Cerebellar cortex (tissue), 1 donor: ENCODE results near the gene ARHGAP33.
A peak's percentile ranks its signal among the peaks of the same experiment; 100 is the strongest.
"Not testable (repeated sequence)": the region's sequence is repeated elsewhere in the genome, so short reads cannot be mapped to it uniquely, and the experiment has no call there.

ENCODE experiments used
- DNase-seq: peaks from one replicate; pipeline ENCODE4 v3.0.0-alpha.2; 2015; ENCODE audit warnings: low spot score

The ARHGAP33 gene

GRCh38 chr19:35755131-35755549, 20.2 kb upstream of the ARHGAP33 start:
- DNase-seq: no peak

GRCh38 chr19:35755550-35756376, 19.6 kb upstream of the ARHGAP33 start:
- no peak for DNase-seq

GRCh38 chr19:35756377-35757230, 18.8 kb upstream of the ARHGAP33 start, which contains the start of gene HSPB6:
Gene HSPB6, minus strand, starts transcription at chr19:35757029. Its CDS starts 21 bp downstream, at chr19:35757008.
- DNase-seq: no peak

- DNase-seq: no peak
Measured at GRCh38 chr19:35757231-35757748, 18.1 kb upstream of the ARHGAP33 start.

- DNase-seq: peak; percentile 100
Measured at GRCh38 chr19:35757749-35758608, 17.4 kb upstream of the ARHGAP33 start, which contains the start of gene PROSER3. Gene PROSER3, plus strand, starts transcription at chr19:35758176. Its CDS starts 40 bp downstream, at chr19:35758216.

- DNase-seq: no peak
Measured at GRCh38 chr19:35759697-35760096, 15.7 kb upstream of the ARHGAP33 start.

GRCh38 chr19:35760711-35761349, 14.5 kb upstream of the ARHGAP33 start:
- no peak for DNase-seq

GRCh38 chr19:35764432-35765315, 10.7 kb upstream of the ARHGAP33 start:
- no peak for DNase-seq

- no peak for DNase-seq
Measured at GRCh38 chr19:35766571-35767104, 8.7 kb upstream of the ARHGAP33 start.

- DNase-seq: no peak
Measured at GRCh38 chr19:35767288-35768081, 7.9 kb upstream of the ARHGAP33 start.

GRCh38 chr19:35768082-35768421, 7.3 kb upstream of the ARHGAP33 start:
- DNase-seq: no peak

- DNase-seq: not testable (repeated sequence)
Measured at GRCh38 chr19:35772362-35772761, 3.0 kb upstream of the ARHGAP33 start.

- DNase-seq: no peak
Measured at GRCh38 chr19:35773020-35773806, 2.2 kb upstream of the ARHGAP33 start.

GRCh38 chr19:35774274-35775045, 904 bp upstream of the ARHGAP33 start:
- DNase-seq: no peak

GRCh38 chr19:35775046-35775297, 392 bp upstream of the ARHGAP33 start:
- no peak for DNase-seq

- no peak for DNase-seq
Measured at GRCh38 chr19:35776102-35776788, 881 bp downstream of the ARHGAP33 start.
